Lung (tissue), 12 donors: ENCODE data around the gene PHKB. TPM values are rescaled to one million over a fixed set of nuclear protein-coding genes. Genes with fewer than 3 reads are reported as not detected.
"Not testable (repeated sequence)": the region's sequence is repeated elsewhere in the genome, so short reads cannot be mapped to it uniquely, and the experiment has no call there.

Experiments
- ATAC-seq: fragments of 200-7000 bp; cut with Tn5 transposase; one replicate; pipeline ENCODE4 v1.9.1; 2020; ENCODE audit warnings: moderate number of reproducible peaks; ENCODE audit not compliant: insufficient read depth, low FRiP score
- DNase-seq, 3 donors: peaks; one replicate each; pipeline ENCODE4 v3.0.0-alpha.2; 2013 to 2017
- H3K27ac ChIP-seq, 2 donors: one replicate each; pipeline ENCODE4 v1.5.1; 2013; ENCODE audit warnings: mild to moderate bottlenecking in 2 of 2, moderate library complexity in 2 of 2, control low read depth in 1 of 2, inconsistent platforms in 1 of 2, low read depth in 1 of 2, low read length in 1 of 2
- H3K27me3 ChIP-seq, 3 donors: one replicate each; pipeline ENCODE4 v1.5.1; 2013; ENCODE audit warnings: low read length in 2 of 3; ENCODE audit not compliant: control insufficient read depth in 3 of 3, insufficient read depth in 3 of 3
- H3K36me3 ChIP-seq, 4 donors: one replicate each; pipeline ENCODE4 v1.5.1; 2013; ENCODE audit warnings: low read length in 4 of 4, mild to moderate bottlenecking in 1 of 4, moderate library complexity in 1 of 4; ENCODE audit not compliant: control insufficient read depth in 4 of 4, insufficient read depth in 4 of 4
- H3K4me1 ChIP-seq, 5 donors: one replicate each; pipeline ENCODE4 v1.5.1; 2013; ENCODE audit warnings: low read length in 5 of 5, mild to moderate bottlenecking in 2 of 5, moderate library complexity in 1 of 5; ENCODE audit not compliant: control insufficient read depth in 5 of 5, insufficient read depth in 5 of 5
- H3K4me3 ChIP-seq: one replicate; pipeline ENCODE4 v1.5.1; 2013; ENCODE audit warnings: mild to moderate bottlenecking, control low read depth, moderate library complexity
- H3K9ac ChIP-seq, 2 donors: one replicate each; pipeline ENCODE4 v1.5.1; 2013; ENCODE audit warnings: low read length in 2 of 2, control low read depth in 1 of 2; ENCODE audit not compliant: insufficient read depth in 1 of 2
- H3K9me3 ChIP-seq, 4 donors: one replicate each; pipeline ENCODE4 v1.5.1; 2013; ENCODE audit warnings: low read length in 3 of 4, mild to moderate bottlenecking in 1 of 4, moderate library complexity in 1 of 4; ENCODE audit not compliant: control insufficient read depth in 4 of 4, insufficient read depth in 3 of 4
- CTCF ChIP-seq: IDR thresholded peaks from 2 replicates; pipeline ENCODE4 v1.5.1; 2012; ENCODE audit warnings: mild to moderate bottlenecking; ENCODE audit errors: control extremely low read depth, extremely low read depth
- WGBS, 2 donors: extraction: QIAGEN DNeasy Blood & Tissue Kit; methylation state at CpG; one replicate each; pipeline ENCODE4 v1.1.7; 2013; 5-methylcytosine and 5-hydroxymethylcytosine counted together
- polyA plus RNA-seq, 2 donors: library from polyadenylated mRNA; stranded (reverse); fragments of 200-250 nt; gene quantifications; one replicate each; pipeline ENCODE4 v1.2.1, GENCODE V29; 2013
- total RNA-seq, 2 donors: library from RNA; depleted of rRNA in 1 of 2; stranded (reverse); fragments of >200 nt in 1 of 2; gene quantifications; one replicate each; pipeline ENCODE4 v1.2.1, GENCODE V29; 2014 to 2021
- donor health status: control.
- donor health status: control.
- donor health status: Bipolar disorder and iron deficiency.
- donor health status: healthy.
- donor health status: DM: yes; HTN: yes; CAD: no.

The PHKB gene
- total and polyA plus RNA-seq, 4 donors: 21.2 to 134 (median 49.6) TPM

DNA sequence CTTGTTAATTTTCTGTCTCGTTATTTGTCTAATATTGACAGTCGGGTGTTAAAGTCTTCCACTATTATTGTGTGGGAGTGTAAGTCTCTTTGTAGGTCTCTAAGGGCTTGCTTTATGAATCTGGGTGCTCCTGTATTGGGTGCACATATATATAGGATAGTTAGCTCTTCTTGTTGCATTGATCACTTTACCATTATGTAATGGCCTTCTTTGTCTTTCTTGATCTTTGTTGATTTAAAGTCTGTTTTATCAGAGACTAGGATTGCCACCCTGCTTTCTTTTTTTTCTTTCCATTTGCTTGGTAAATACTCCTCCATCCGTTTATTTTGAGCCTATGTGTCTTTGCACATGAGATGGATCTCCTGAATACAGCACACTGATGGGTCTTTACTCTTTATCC is 90.6 kb downstream of the PHKB start:
- H3K4me3 ChIP-seq, DNase-seq, ATAC-seq, H3K4me1 ChIP-seq, H3K9ac ChIP-seq, H3K27me3 ChIP-seq, H3K27ac ChIP-seq: not testable (repeated sequence)
- Histone ChIP-seq H3K9me3 (peaks cover 0 to 14% (median 5%) of the 10 kb centered on the region in 4 donors), H3K36me3 (peaks cover 17 to 24% (median 19%) of the 10 kb centered on the region in 4 donors)
- 96 to 97% methylated on average over 3 of the region's 3 CpGs for WGBS, 2 donors

DNA sequence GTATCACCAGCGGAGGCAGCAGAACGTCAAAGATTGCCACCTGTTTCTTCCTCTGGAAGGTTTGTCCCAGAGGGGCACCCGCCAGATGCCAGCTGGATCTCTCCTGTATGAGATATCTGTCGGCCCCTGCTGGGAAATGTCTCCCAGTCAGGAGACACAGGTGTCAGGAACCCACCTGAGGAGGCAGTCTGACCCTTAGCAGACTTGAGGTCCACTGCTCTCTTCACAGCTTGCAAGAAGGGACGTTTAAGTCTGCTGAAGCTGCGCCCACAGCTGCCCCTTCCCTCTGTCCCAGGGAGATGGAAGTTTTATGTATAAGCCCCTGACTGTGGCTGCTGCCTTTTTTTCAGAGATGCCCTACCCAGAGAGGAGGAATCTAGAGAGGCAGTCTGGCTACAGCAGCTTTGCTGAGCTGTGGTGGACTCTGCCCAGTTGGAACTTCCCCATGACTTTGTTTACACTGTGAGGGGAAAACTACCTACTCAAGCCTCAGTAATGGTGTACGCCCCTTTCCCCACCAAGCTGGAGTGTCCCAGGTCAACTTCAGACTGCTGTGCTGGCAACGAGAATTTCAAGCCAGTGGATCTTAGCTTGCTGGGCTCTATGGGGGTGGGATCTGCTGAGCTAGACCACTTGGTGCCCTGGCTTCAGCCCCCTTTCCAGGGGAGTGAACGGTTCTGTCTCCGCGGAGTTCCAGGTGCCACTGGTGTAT is 92.9 kb downstream of the PHKB start:
- Histone ChIP-seq H3K36me3 (peaks cover 8 to 14% (median 12%) of the 10 kb centered on the region in 4 donors), H3K9me3 (peaks cover 0 to 9% (median 4%) of the 10 kb centered on the region in 4 donors), H3K4me3 (no peak overlapping the region), H3K9ac (no peak overlapping the region), H3K27ac (no peak overlapping the region), H3K4me1 (peaks cover 0 to 2% (median 0%) of the 10 kb centered on the region in 5 donors), H3K27me3 (no peaks in the 10 kb centered on the region)
- ATAC-seq (no peak), DNase-seq (no peak)
- TF ChIP-seq CTCF: no peak
- 94 to 98% methylated on average over 11 of the region's 11 CpGs for whole genome bisulfite sequencing, 2 donors

DNA sequence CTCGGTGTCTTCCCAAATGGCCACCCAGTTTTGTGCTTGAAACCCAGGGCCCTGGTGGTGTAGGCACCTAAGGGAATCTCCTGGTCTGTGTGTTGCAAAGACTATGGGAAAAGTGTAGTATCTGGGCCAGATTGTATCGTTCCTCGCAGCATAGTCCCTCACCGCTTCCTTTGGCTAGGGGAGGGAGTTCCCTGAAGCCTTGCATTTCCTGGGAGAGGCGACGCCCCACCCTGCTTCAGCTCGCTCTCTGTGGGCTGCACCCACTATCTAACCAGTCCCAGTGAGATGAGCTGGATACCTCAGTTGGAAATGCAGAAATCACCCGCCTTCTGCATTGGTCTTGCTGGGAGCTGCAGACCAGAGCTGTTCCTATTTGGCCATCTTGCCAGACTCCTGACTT is 93.5 kb downstream of the PHKB start:
- WGBS, 2 donors: 93 to 98% methylated on average over 8 of the region's 8 CpGs
- not testable (repeated sequence) for DNase-seq, H3K27me3 ChIP-seq, H3K9me3 ChIP-seq, ATAC-seq, H3K4me1 ChIP-seq, H3K27ac ChIP-seq, H3K4me3 ChIP-seq, H3K9ac ChIP-seq
- peaks cover 8 to 14% (median 12%) of the 10 kb centered on the region in 4 donors for H3K36me3 ChIP-seq

DNA sequence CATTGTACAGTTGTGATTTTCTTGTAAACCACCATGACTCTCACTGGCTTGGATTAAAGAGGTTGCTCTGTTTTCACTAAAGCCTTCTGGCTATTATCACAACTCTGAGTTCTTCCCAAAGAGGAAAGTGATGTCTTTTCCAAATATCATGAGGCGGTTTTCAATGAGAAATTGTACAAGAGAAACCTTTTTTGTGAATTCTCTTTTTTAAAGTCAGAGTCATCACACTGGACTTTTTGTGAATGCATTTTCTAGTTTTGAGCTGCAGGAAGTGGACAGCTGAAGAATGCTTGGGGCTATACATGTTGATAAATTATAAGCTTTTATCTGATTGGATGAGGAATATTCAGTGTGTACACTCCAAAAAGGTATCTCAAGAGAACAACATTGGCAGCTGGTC is 100.2 kb downstream of the PHKB start:
- 98 to 100% methylated on average over 1 of the region's 1 CpG for WGBS, 2 donors
- TF ChIP-seq CTCF: no peak
- Histone ChIP-seq H3K27me3 (no peaks in the 10 kb centered on the region), H3K9ac (no peak overlapping the region), H3K27ac (no peak overlapping the region), H3K4me1 (peaks cover 0 to 6% (median 0%) of the 10 kb centered on the region in 5 donors), H3K9me3 (peaks cover 0 to 1% (median 0%) of the 10 kb centered on the region in 4 donors), H3K4me3 (no peak overlapping the region), H3K36me3 (peaks cover 0 to 4% (median under 1%) of the 10 kb centered on the region in 4 donors)
- no peak for DNase-seq
- no peak for ATAC-seq
